Endothelial cell (in vitro differentiated cells): ENCODE results near the gene PGRMC2. TPM values are rescaled to one million over a fixed set of nuclear protein-coding genes. Genes with fewer than 3 reads are reported as not detected.

Experiments used
- DNase-seq: peaks from one replicate; pipeline ENCODE4 v3.0.0; 2021; ENCODE audit warnings: low spot score
- H3K27ac Mint-ChIP-seq: one replicate; pipeline ENCODE4 v1.8.0; 2021; ENCODE audit warnings: mixed read lengths, inconsistent platforms; ENCODE audit not compliant: unreplicated experiment
- H3K27me3 Mint-ChIP-seq: one replicate; pipeline ENCODE4 v1.8.0; 2021; ENCODE audit warnings: mild to moderate bottlenecking, moderate library complexity, mixed read lengths, inconsistent platforms; ENCODE audit not compliant: unreplicated experiment
- H3K36me3 Mint-ChIP-seq: one replicate; pipeline ENCODE4 v1.8.0; 2021; ENCODE audit warnings: mild to moderate bottlenecking, low read depth, mixed read lengths, inconsistent platforms; ENCODE audit not compliant: unreplicated experiment
- H3K4me1 Mint-ChIP-seq: one replicate; pipeline ENCODE4 v1.8.0; 2021; ENCODE audit warnings: mild to moderate bottlenecking, mixed read lengths, inconsistent platforms; ENCODE audit not compliant: unreplicated experiment
- H3K4me3 Mint-ChIP-seq: one replicate; pipeline ENCODE4 v1.8.0; 2021; ENCODE audit warnings: mild to moderate bottlenecking, mixed read lengths, inconsistent platforms; ENCODE audit not compliant: unreplicated experiment
- H3K9me3 Mint-ChIP-seq: one replicate; pipeline ENCODE4 v1.8.0; 2021; ENCODE audit warnings: mixed read lengths, inconsistent platforms; ENCODE audit not compliant: unreplicated experiment
- CTCF ChIP-seq: fragments of 200-600 bp; sonication (generic); IDR thresholded peaks from one replicate; pipeline ENCODE4 v1.5.0; 2021; ENCODE audit warnings: antibody characterized with exemption; ENCODE audit not compliant: unreplicated experiment
- total RNA-seq: library from RNA; stranded (reverse); fragmentation: NEBNext Ultra II Directional; extraction: Animal tissue kit (Norgen Biotek cat#: 25700); gene quantifications from one replicate; pipeline ENCODE4 v1.2.1, GENCODE V29; 2021; ENCODE audit not compliant: unreplicated experiment

The PGRMC2 gene
- total RNA-seq, 1 donor from 2014 or later: 37.4 TPM

GRCh38 chr4:128225148-128225547 lies 62.5 kb downstream of the PGRMC2 start:
- Mint-ChIP-seq H3K27me3 (peaks cover 1% of the 10 kb centered on the region), H3K4me3 (no peak overlapping the region), H3K4me1 (no peaks in the 10 kb centered on the region), H3K9me3 (no peaks in the 10 kb centered on the region), H3K27ac (no peak overlapping the region), H3K36me3 (no peaks in the 10 kb centered on the region)
- DNase-seq: no peak
- no peak for TF ChIP-seq CTCF

- Mint-ChIP-seq H3K27ac (no peak overlapping the region), H3K4me3 (no peak overlapping the region), H3K27me3 (no peaks in the 10 kb centered on the region), H3K4me1 (no peaks in the 10 kb centered on the region), H3K36me3 (no peaks in the 10 kb centered on the region), H3K9me3 (no peaks in the 10 kb centered on the region)
- no peak for TF ChIP-seq CTCF
- DNase-seq: no peak
Observed at GRCh38 chr4:128221586-128221985, 66.0 kb downstream of the PGRMC2 start.

- no peaks in the 10 kb centered on the region for H3K9me3 Mint-ChIP-seq
- H3K27ac Mint-ChIP-seq: no peak overlapping the region
- no peak for TF ChIP-seq CTCF
- no peak overlapping the region for H3K4me3 Mint-ChIP-seq
- no peaks in the 10 kb centered on the region for H3K36me3 Mint-ChIP-seq
- no peaks in the 10 kb centered on the region for H3K27me3 Mint-ChIP-seq
- no peaks in the 10 kb centered on the region for H3K4me1 Mint-ChIP-seq
- no peak for DNase-seq
Observed at GRCh38 chr4:128220286-128221235, 67.1 kb downstream of the PGRMC2 start.

Other genes with a start within 250 kb of the PGRMC2 start
- gene LARP1B, start 226.5 kb downstream of the PGRMC2 start, total RNA-seq: 9.6 TPM